Mammary epithelial cell (primary cell): ENCODE measurements around the gene FKBP11.

Source experiments
- CTCF ChIP-seq, 2 donors: IDR thresholded peaks in 1 of 2; conservative IDR thresholded peaks in 1 of 2; 2 replicates each; pipeline ENCODE4 v1.5.1; 2011 to 2012; ENCODE audit warnings: inconsistent platforms in 2 of 2, low read length in 2 of 2, mild to moderate bottlenecking in 2 of 2, control low read depth in 1 of 2, low read depth in 1 of 2; ENCODE audit not compliant: insufficient read depth in 1 of 2; ENCODE audit errors: extremely low read depth in 1 of 2
- EZH2 ChIP-seq: IDR thresholded peaks from 2 replicates; pipeline ENCODE4 v1.6.1; 2012; ENCODE audit warnings: low read length, inconsistent platforms, borderline replicate concordance

GRCh38 chr12:48881686-48882314 is 43.5 kb downstream of the FKBP11 start:
- no peak for TF ChIP-seq CTCF (conservative IDR thresholded peaks at IDR 0.05 in 1 of 2, IDR thresholded peaks at IDR 0.05 in 1 of 2; ENCODE audit: extremely low read depth in 1 of 2, insufficient read depth in 1 of 2, low read depth in 1 of 2, low read length in 2 of 2)
- no peak for TF ChIP-seq EZH2
